GM12878 (cell line): ENCODE measurements around the gene SPOCK1. TPM values are rescaled to one million over a fixed set of nuclear protein-coding genes. Genes with fewer than 3 reads are reported as not detected.

Source experiments
- ATAC-seq: fragments of 200-7000 bp; cut with Tn5 transposase; 3 replicates; pipeline ENCODE4 v1.9.1; 2020; ENCODE audit warnings: mild to moderate bottlenecking, moderate library complexity
- BruUV-seq: library from RNA; stranded (reverse); fragments of 400-500 nt; replicated peaks from 2 replicates; lab custom pipeline; 2021; lab: Mats Ljungman, UMichigan
- CTCF ChIA-PET: fragments of 300-600 bp; sonication (Branson Sonifier 250); formaldehyde crosslinking; extraction: SDS; loops from one replicate; lab custom pipeline; 2021; ENCODE audit warnings: inconsistent platforms; lab: Yijun Ruan, JAX
- POLR2A ChIA-PET: fragments of 350-600 bp; formaldehyde crosslinking; extraction: SDS; loops from one replicate; lab custom pipeline; 2021; ENCODE audit warnings: inconsistent platforms; lab: Charles Lee
- RAD21 ChIA-PET: fragments of 300-600 bp; sonication (Branson Sonifier 250); formaldehyde crosslinking; loops from one replicate; lab custom pipeline; 2023; ENCODE audit warnings: antibody characterized with exemption; ENCODE audit not compliant: unreplicated experiment; lab: Charles Lee
- SMC1A ChIA-PET: fragments of 300-600 bp; sonication (Branson Sonifier 250); formaldehyde crosslinking; loops from one replicate; lab custom pipeline; 2023; ENCODE audit not compliant: unreplicated experiment, uncharacterized antibody; lab: Charles Lee
- DNase-seq: peaks from one replicate; pipeline ENCODE4 v3.0.0-alpha.2; 2011; ENCODE audit warnings: low read depth, low spot score
- FAIRE-seq: peaks from 3 replicates; lab custom pipeline; 2011; peaks lifted over from hg19 to GRCh38; lab: Jason Lieb, UNC
- H2AFZ ChIP-seq: 2 replicates; pipeline ENCODE4 v1.6.0; 2011; ENCODE audit warnings: low read depth, low read length, control low read depth; ENCODE audit not compliant: control insufficient read depth
- H3K27ac ChIP-seq: 2 replicates; pipeline ENCODE4 v1.5.1; 2011; ENCODE audit warnings: control low read depth; ENCODE audit not compliant: control insufficient read depth, insufficient read depth
- H3K27me3 ChIP-seq, 2 experiments: replicated peaks in 1 of 2; 2 replicates each; pipeline versions ENCODE4 v1.6.0 to v1.6.1; 2011; ENCODE audit warnings: low read length in 1 of 2; ENCODE audit not compliant: control insufficient read depth in 2 of 2, insufficient read depth in 2 of 2
- H3K36me3 ChIP-seq, 2 experiments: 2 replicates each; pipeline ENCODE4 v1.5.1; 2011; ENCODE audit warnings: low read length in 1 of 2; ENCODE audit not compliant: control insufficient read depth in 2 of 2, insufficient read depth in 2 of 2
- H3K4me1 ChIP-seq: 2 replicates; pipeline ENCODE4 v1.6.1; 2011; ENCODE audit warnings: mild to moderate bottlenecking, low read length, moderate library complexity, mixed read lengths; ENCODE audit not compliant: control insufficient read depth, insufficient read depth
- H3K4me2 ChIP-seq: 2 replicates; pipeline ENCODE4 v1.6.0; 2011; ENCODE audit warnings: control low read depth; ENCODE audit not compliant: control insufficient read depth, insufficient read depth
- H3K4me3 ChIP-seq: fragments of 200-600 bp; sonication (generic); 2 replicates; pipeline ENCODE4 v1.5.1; 2016
- H3K79me2 ChIP-seq: 2 replicates; pipeline ENCODE4 v1.6.0; 2011; ENCODE audit warnings: low read length; ENCODE audit not compliant: control insufficient read depth, insufficient read depth
- H3K9ac ChIP-seq: 2 replicates; pipeline ENCODE4 v1.8.0; 2011; ENCODE audit warnings: low read length, control low read depth, mixed read lengths; ENCODE audit not compliant: control insufficient read depth, insufficient read depth
- H3K9me3 ChIP-seq: replicated peaks from 3 replicates; pipeline ENCODE4 v1.5.1; 2011; ENCODE audit warnings: mild to moderate bottlenecking, low read length; ENCODE audit not compliant: control insufficient read depth, insufficient read depth
- H4K20me1 ChIP-seq: 2 replicates; pipeline ENCODE4 v1.6.0; 2011; ENCODE audit not compliant: control insufficient read depth, insufficient read depth
- EP300 ChIP-seq, 2 experiments: fragments of 150-350 bp in 1 of 2; IDR thresholded peaks; 2 replicates each; pipeline ENCODE4 v1.6.1; 2011 to 2012; ENCODE audit warnings: low read depth in 2 of 2, low read length in 2 of 2, borderline replicate concordance in 1 of 2, improper control_type of control experiment in 1 of 2, inconsistent platforms in 1 of 2; ENCODE audit not compliant: control insufficient read depth in 1 of 2
- EZH2 ChIP-seq: IDR thresholded peaks from 2 replicates; pipeline ENCODE4 v1.6.1; 2012; ENCODE audit warnings: low read depth, mild to moderate bottlenecking, control low read depth, inconsistent platforms, low read length, borderline replicate concordance; ENCODE audit not compliant: control insufficient read depth
- FOXK2 ChIP-seq: fragments of 450-650 bp; IDR thresholded peaks from 2 replicates; pipeline ENCODE4 v1.6.1; 2017; ENCODE audit warnings: mild to moderate bottlenecking, moderate library complexity
- JUNB ChIP-seq: IDR thresholded peaks from 2 replicates; pipeline ENCODE4 v1.6.1; 2016; ENCODE audit warnings: antibody characterized with exemption, mild to moderate bottlenecking
- MEF2B ChIP-seq: fragments of 450-650 bp; IDR thresholded peaks from 2 replicates; pipeline ENCODE4 v1.6.1; 2018; ENCODE audit warnings: mild to moderate bottlenecking, moderate library complexity; ENCODE audit not compliant: partially characterized antibody, poor library complexity, severe bottlenecking
- MYC ChIP-seq: IDR thresholded peaks from 2 replicates; pipeline ENCODE4 v1.6.1; 2011; ENCODE audit warnings: mild to moderate bottlenecking, low read length, moderate library complexity, inconsistent platforms; ENCODE audit not compliant: insufficient read depth, insufficient replicate concordance, insufficient read length, severe bottlenecking
- NR2C2 ChIP-seq: IDR thresholded peaks from 2 replicates; pipeline ENCODE4 v1.6.1; 2011; ENCODE audit warnings: borderline replicate concordance, low read depth; ENCODE audit not compliant: control insufficient read depth, insufficient read length
- POLR2AphosphoS5 ChIP-seq: IDR thresholded peaks from 2 replicates; pipeline ENCODE4 v1.6.1; 2011; ENCODE audit warnings: mild to moderate bottlenecking, low read length, inconsistent platforms
- SIX5 ChIP-seq: IDR thresholded peaks from 2 replicates; pipeline ENCODE4 v1.6.1; 2011; ENCODE audit warnings: mild to moderate bottlenecking, low read depth, low read length, moderate library complexity; ENCODE audit not compliant: severe bottlenecking
- SMAD1 ChIP-seq: fragments of 450-650 bp; IDR thresholded peaks from 2 replicates; pipeline ENCODE4 v1.6.1; 2018; ENCODE audit warnings: mild to moderate bottlenecking, low read depth; ENCODE audit not compliant: partially characterized antibody
- SMAD5 ChIP-seq: IDR thresholded peaks from 2 replicates; pipeline ENCODE4 v1.6.1; 2016; ENCODE audit warnings: antibody characterized with exemption, low read depth
- TBL1XR1 ChIP-seq: IDR thresholded peaks from 2 replicates; pipeline ENCODE4 v1.6.1; 2012; ENCODE audit warnings: low read depth, low read length, improper control_type of control experiment
- ZNF217 ChIP-seq: fragments of 450-650 bp; IDR thresholded peaks from 2 replicates; pipeline ENCODE4 v1.6.1; 2017; ENCODE audit warnings: antibody characterized with exemption, mild to moderate bottlenecking
- WGBS: methylation state at CpG from one replicate; pipeline ENCODE4 v1.1.6; 2016; ENCODE audit warnings: low lambda C conversion rate; ENCODE audit not compliant: insufficient replicate concordance, insufficient coverage; ENCODE audit errors: missing lambda C conversion rate; 5-methylcytosine and 5-hydroxymethylcytosine counted together
- in situ Hi-C: fragments of 300-500 bp; cut with MboI; formaldehyde crosslinking; loops from 9 replicates; pipeline ENCODE4 v1.14.3; 2018; ENCODE audit warnings: mixed read lengths
- intact Hi-C: fragments of 100-400 bp; cut with micrococcal nuclease; formaldehyde crosslinking; loops from one replicate; pipeline ENCODE4 v1.14.2; 2022; ENCODE audit not compliant: unreplicated experiment
- polyA plus RNA-seq, 11 experiments: library from polyadenylated mRNA; depleted of rRNA in 4 of 11; unstranded in 6 of 11; stranded (reverse) in 5 of 11; fragments of >200 nt; fragmentation: Nextera tagmentation in 4 of 11; fragmentation: Illumina TruSeq in 1 of 11; extraction: Ambion mirVana in 4 of 11; extraction: Trizol in 1 of 11; gene quantifications; 1 replicate in 1 of 11; 2 replicates in 10 of 11; pipeline versions ENCODE4 v1.2.1 to v1.2.3, GENCODE V29; 2011 to 2016; ENCODE audit warnings: inconsistent platforms in 2 of 11, missing spikeins in 2 of 11, low read depth in 1 of 11
- total RNA-seq, 4 experiments: library from RNA; depleted of rRNA in 3 of 4; stranded (reverse); fragments of >200 nt in 3 of 4; fragmentation: Illumina TruSeq in 1 of 4; extraction: Trizol in 1 of 4; gene quantifications; 2 replicates each; pipeline versions ENCODE4 v1.2.1 to v1.2.3, GENCODE V29; 2013 to 2021
- TF ChIP-seq, protein P1 (sequence below): IDR thresholded peaks from 2 replicates; pipeline ENCODE4 v1.6.1; 2012; ENCODE audit warnings: improper control_type of control experiment, low read depth, low read length; ENCODE audit not compliant: insufficient replicate concordance
- TF ChIP-seq, protein P2 (sequence below): fragments of 450-650 bp; IDR thresholded peaks from 2 replicates; pipeline ENCODE4 v1.6.1; 2017; ENCODE audit warnings: mild to moderate bottlenecking, low read depth, inconsistent platforms; ENCODE audit not compliant: poor library complexity, severe bottlenecking
- TF ChIP-seq, protein P3 (sequence below): fragments of 450-650 bp; IDR thresholded peaks from 2 replicates; pipeline ENCODE4 v1.6.1; 2017; ENCODE audit warnings: mild to moderate bottlenecking

Gene SPOCK1
- total and polyA plus RNA-seq, 10 of the 15 experiments (the other 5 are each of a cell fraction or from before 2014, with no cell fraction given): 0.06 to 0.68 (median 0.25) TPM; not detected in 3

DNA sequence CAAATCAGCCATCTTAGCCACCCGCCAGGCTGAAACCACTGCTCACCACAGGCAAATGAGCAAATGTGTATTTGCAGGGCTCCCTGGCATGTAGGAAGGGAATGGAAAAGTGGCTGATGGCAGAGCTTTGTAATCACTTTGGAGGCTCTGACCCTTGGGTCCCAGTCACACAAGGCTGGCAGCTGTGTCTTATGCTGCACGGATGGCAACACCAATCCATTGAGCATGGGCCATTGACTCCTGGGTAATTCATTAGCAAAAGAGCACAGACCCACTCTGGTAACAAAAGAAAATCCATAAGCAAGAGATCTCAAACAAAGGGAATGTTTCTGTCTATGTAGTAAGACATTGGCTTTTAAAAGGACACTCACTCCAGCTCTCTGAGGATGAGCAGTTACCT is 57.6 kb downstream of the SPOCK1 start:
- Histone ChIP-seq H3K36me3 (no peaks in the 10 kb centered on the region), H2AFZ (no peak overlapping the region), H3K27ac (no peak overlapping the region), H3K4me1 (no peaks in the 10 kb centered on the region), H3K79me2 (no peaks in the 10 kb centered on the region), H4K20me1 (no peaks in the 10 kb centered on the region), H3K9me3 (no peaks in the 10 kb centered on the region), H3K4me3 (no peak overlapping the region), H3K4me2 (no peak overlapping the region), H3K27me3 (no peaks in the 10 kb centered on the region), H3K9ac (no peak overlapping the region)
- 19% methylated on average over 2 of the region's 2 CpGs for WGBS
- ChIA-PET SMC1A (no interaction called here), RAD21 (no interaction called here), POLR2A (no interaction called here), CTCF (no interaction called here)
- in situ Hi-C loops (no loop called here), intact Hi-C loops (no loop called here)
- DNase-seq: no peak
- no peak for FAIRE-seq
- ATAC-seq: no peak
- BruUV-seq: no TSS peak
- TF ChIP-seq SMAD1: no peak
- TF ChIP-seq MEF2B: no peak
- TF ChIP-seq NR2C2: no peak
- TF ChIP-seq, protein P1, sequence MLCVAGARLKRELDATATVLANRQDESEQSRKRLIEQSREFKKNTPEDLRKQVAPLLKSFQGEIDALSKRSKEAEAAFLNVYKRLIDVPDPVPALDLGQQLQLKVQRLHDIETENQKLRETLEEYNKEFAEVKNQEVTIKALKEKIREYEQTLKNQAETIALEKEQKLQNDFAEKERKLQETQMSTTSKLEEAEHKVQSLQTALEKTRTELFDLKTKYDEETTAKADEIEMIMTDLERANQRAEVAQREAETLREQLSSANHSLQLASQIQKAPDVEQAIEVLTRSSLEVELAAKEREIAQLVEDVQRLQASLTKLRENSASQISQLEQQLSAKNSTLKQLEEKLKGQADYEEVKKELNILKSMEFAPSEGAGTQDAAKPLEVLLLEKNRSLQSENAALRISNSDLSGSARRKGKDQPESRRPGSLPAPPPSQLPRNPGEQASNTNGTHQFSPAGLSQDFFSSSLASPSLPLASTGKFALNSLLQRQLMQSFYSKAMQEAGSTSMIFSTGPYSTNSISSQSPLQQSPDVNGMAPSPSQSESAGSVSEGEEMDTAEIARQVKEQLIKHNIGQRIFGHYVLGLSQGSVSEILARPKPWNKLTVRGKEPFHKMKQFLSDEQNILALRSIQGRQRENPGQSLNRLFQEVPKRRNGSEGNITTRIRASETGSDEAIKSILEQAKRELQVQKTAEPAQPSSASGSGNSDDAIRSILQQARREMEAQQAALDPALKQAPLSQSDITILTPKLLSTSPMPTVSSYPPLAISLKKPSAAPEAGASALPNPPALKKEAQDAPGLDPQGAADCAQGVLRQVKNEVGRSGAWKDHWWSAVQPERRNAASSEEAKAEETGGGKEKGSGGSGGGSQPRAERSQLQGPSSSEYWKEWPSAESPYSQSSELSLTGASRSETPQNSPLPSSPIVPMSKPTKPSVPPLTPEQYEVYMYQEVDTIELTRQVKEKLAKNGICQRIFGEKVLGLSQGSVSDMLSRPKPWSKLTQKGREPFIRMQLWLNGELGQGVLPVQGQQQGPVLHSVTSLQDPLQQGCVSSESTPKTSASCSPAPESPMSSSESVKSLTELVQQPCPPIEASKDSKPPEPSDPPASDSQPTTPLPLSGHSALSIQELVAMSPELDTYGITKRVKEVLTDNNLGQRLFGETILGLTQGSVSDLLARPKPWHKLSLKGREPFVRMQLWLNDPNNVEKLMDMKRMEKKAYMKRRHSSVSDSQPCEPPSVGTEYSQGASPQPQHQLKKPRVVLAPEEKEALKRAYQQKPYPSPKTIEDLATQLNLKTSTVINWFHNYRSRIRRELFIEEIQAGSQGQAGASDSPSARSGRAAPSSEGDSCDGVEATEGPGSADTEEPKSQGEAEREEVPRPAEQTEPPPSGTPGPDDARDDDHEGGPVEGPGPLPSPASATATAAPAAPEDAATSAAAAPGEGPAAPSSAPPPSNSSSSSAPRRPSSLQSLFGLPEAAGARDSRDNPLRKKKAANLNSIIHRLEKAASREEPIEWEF: no peak
- no peak for TF ChIP-seq MYC
- TF ChIP-seq TBL1XR1: no peak
- no peak for TF ChIP-seq JUNB
- TF ChIP-seq SIX5: no peak
- TF ChIP-seq ZNF217: no peak
- no peak for TF ChIP-seq POLR2AphosphoS5
- no peak for TF ChIP-seq FOXK2
- TF ChIP-seq SMAD5: no peak
- TF ChIP-seq, protein P2, sequence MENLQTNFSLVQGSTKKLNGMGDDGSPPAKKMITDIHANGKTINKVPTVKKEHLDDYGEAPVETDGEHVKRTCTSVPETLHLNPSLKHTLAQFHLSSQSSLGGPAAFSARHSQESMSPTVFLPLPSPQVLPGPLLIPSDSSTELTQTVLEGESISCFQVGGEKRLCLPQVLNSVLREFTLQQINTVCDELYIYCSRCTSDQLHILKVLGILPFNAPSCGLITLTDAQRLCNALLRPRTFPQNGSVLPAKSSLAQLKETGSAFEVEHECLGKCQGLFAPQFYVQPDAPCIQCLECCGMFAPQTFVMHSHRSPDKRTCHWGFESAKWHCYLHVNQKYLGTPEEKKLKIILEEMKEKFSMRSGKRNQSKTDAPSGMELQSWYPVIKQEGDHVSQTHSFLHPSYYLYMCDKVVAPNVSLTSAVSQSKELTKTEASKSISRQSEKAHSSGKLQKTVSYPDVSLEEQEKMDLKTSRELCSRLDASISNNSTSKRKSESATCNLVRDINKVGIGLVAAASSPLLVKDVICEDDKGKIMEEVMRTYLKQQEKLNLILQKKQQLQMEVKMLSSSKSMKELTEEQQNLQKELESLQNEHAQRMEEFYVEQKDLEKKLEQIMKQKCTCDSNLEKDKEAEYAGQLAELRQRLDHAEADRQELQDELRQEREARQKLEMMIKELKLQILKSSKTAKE: no peak
- TF ChIP-seq EZH2: no peak
- TF ChIP-seq, protein P3, sequence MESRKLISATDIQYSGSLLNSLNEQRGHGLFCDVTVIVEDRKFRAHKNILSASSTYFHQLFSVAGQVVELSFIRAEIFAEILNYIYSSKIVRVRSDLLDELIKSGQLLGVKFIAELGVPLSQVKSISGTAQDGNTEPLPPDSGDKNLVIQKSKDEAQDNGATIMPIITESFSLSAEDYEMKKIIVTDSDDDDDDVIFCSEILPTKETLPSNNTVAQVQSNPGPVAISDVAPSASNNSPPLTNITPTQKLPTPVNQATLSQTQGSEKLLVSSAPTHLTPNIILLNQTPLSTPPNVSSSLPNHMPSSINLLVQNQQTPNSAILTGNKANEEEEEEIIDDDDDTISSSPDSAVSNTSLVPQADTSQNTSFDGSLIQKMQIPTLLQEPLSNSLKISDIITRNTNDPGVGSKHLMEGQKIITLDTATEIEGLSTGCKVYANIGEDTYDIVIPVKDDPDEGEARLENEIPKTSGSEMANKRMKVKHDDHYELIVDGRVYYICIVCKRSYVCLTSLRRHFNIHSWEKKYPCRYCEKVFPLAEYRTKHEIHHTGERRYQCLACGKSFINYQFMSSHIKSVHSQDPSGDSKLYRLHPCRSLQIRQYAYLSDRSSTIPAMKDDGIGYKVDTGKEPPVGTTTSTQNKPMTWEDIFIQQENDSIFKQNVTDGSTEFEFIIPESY: no peak
- no peak for TF ChIP-seq EP300 (IDR thresholded peaks at IDR 0.05; ENCODE audit: borderline replicate concordance in 1 of 2, control insufficient read depth in 1 of 2, low read depth in 2 of 2, low read length in 2 of 2)
